Neutrophil (primary cell): ENCODE measurements around the gene EIF2S3.

Experiments used
- H3K27ac ChIP-seq: fragments of 200-600 bp; sonication (generic); 2 replicates; pipeline ENCODE4 v1.5.1; 2016; ENCODE audit warnings: mild to moderate bottlenecking, moderate library complexity
- H3K27me3 ChIP-seq: fragments of 200-600 bp; sonication (generic); 2 replicates; pipeline ENCODE4 v1.6.0; 2016; ENCODE audit warnings: mild to moderate bottlenecking
- H3K36me3 ChIP-seq: fragments of 200-600 bp; sonication (generic); 2 replicates; pipeline ENCODE4 v1.5.1; 2017
- H3K4me1 ChIP-seq, 2 experiments: fragments of 200-600 bp in 1 of 2; sonication (generic) in 1 of 2; 1 replicate in 1 of 2; 2 replicates in 1 of 2; pipeline versions ENCODE4 v1.5.1 to v1.6.1; 2013 to 2016; ENCODE audit warnings: low read depth in 1 of 2, low read length in 1 of 2, mild to moderate bottlenecking in 1 of 2, moderate library complexity in 1 of 2; ENCODE audit not compliant: control insufficient read depth in 1 of 2, insufficient read depth in 1 of 2
- H3K4me3 ChIP-seq, 2 experiments: fragments of 200-600 bp in 1 of 2; sonication (generic) in 1 of 2; 1 replicate in 1 of 2; 2 replicates in 1 of 2; pipeline ENCODE4 v1.5.1; 2013 to 2016; ENCODE audit warnings: low read depth in 1 of 2, low read length in 1 of 2, mild to moderate bottlenecking in 1 of 2, moderate library complexity in 1 of 2
- H3K9me3 ChIP-seq: fragments of 200-600 bp; sonication (generic); 2 replicates; pipeline ENCODE4 v1.5.1; 2016
- TF ChIP-seq, protein P1 (sequence below): fragments of 200-600 bp; sonication (generic); IDR thresholded peaks from 2 replicates; pipeline ENCODE4 v1.5.1; 2016; ENCODE audit warnings: antibody characterized with exemption

EIF2S3 gene

DNA sequence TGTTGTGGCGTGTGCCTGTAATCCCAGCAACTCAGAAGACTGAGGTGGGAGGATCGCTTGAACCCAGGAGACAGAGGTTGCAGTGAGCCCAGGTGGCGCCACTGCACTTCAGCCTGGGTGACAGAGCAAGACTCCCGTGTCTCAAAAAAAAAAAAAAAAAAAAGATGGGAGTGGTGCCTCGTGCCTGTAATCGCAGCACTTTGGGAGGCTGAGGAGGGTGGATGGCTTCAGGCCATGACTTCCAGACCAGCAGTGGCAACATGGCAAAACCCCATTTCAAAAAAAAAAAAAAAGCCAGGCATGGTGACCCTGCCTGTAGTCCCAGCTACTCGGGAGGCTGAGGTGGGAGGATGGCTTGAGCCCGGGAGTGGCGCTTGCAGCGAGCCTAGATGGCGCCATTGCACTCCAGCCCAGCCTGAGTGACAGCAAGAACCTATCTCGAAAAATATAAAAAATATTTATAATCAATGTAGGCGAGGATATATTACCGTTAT is 27.0 kb downstream of the EIF2S3 start:
- no peaks in the 10 kb centered on the region for H3K9me3 ChIP-seq
- no peak overlapping the region for H3K27ac ChIP-seq
- TF ChIP-seq, protein P1, sequence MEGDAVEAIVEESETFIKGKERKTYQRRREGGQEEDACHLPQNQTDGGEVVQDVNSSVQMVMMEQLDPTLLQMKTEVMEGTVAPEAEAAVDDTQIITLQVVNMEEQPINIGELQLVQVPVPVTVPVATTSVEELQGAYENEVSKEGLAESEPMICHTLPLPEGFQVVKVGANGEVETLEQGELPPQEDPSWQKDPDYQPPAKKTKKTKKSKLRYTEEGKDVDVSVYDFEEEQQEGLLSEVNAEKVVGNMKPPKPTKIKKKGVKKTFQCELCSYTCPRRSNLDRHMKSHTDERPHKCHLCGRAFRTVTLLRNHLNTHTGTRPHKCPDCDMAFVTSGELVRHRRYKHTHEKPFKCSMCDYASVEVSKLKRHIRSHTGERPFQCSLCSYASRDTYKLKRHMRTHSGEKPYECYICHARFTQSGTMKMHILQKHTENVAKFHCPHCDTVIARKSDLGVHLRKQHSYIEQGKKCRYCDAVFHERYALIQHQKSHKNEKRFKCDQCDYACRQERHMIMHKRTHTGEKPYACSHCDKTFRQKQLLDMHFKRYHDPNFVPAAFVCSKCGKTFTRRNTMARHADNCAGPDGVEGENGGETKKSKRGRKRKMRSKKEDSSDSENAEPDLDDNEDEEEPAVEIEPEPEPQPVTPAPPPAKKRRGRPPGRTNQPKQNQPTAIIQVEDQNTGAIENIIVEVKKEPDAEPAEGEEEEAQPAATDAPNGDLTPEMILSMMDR: no peak
- no peaks in the 10 kb centered on the region for H3K27me3 ChIP-seq
- H3K4me1 ChIP-seq: no peaks in the 10 kb centered on the region
- H3K4me3 ChIP-seq: no peak overlapping the region
- H3K36me3 ChIP-seq: peaks cover 20% of the 10 kb centered on the region

DNA sequence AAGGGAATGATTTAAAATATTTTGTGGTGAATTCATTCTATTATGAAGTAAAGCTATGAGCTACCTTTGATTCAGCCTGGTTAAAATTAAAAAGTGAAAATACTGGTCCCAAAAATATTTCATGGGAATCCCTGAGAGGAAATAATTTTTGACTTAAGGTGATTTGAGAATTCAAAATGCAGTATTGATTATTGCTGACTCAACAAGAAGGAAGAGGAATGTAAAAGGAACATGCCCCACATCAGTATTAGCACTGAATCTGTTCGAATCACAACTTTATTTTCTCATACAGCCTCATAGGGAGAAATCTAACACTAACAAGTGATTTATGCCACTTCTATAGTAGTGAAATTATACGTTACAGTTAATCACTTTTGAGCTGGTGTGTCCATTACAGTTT is 27.7 kb downstream of the EIF2S3 start:
- Histone ChIP-seq H3K4me3 (no peak overlapping the region), H3K27ac (no peak overlapping the region), H3K9me3 (no peaks in the 10 kb centered on the region), H3K4me1 (no peaks in the 10 kb centered on the region), H3K36me3 (peaks cover 14% of the 10 kb centered on the region), H3K27me3 (no peaks in the 10 kb centered on the region)
- TF ChIP-seq, protein P1: no peak

DNA sequence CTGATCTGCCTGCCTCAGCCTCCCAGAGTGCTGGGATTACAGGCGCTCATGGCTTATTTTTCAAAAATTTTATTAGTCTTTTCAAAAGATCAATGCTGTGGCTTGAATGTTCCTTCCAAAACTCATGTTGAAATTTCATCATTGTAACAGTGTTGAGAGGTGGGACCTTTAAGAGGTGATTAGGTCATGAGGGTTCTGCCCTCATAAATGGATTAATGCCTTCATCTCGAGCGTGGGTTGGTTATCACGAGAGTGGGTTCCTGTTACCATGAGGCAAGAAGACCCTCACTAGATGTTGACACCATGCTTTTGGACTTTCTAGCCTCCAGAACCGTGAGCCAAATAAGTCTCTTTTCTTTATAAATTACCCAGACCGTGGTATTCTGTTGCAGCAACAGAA is 30.3 kb downstream of the EIF2S3 start:
- H3K36me3 ChIP-seq: no peaks in the 10 kb centered on the region
- no peaks in the 10 kb centered on the region for H3K27me3 ChIP-seq
- H3K4me1 ChIP-seq: no peaks in the 10 kb centered on the region
- no peak overlapping the region for H3K27ac ChIP-seq
- no peak overlapping the region for H3K4me3 ChIP-seq
- TF ChIP-seq, protein P1: no peak
- no peaks in the 10 kb centered on the region for H3K9me3 ChIP-seq

DNA sequence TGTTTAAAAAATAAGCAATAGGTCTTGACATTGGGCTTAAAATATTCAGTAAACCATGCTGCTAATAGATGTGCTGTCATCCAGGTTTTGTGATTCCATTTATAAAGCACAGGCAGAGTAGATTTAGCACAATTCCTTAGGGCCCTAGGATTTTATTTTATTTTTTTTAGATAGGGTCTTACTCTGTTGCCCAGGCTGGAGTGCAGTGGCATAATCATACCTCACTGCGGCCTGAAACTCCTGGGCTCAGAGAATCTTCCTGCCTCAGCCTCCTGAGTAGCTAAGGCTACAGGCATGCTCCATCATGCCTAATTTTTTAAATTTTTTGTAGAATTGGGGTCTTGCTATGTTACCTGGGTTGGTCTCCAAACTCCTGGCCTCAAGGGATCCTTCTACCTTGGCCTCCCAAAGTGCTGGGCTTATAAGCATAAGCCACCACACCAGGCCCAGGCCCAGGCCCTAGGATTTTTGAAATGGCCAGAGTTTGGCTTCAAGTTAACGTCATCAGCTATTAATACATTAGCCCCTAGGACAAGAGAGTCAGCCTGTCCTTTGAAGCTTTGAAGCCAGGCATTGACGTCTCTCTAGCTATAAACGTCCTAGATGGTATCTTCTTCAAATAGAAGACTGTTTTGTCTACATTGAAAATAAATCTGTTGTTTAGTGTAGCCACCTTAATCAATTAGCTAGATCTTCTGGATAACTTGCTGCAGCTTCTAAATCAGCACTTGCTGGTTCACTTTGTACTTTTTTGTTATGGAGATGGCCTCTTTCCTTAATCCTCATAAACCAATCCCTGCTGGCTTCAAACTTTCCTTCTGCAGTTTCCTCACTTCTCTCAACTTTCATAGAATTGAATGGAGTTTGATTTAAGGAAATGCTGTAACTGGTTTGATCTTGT is 35.8 kb downstream of the EIF2S3 start:
- Histone ChIP-seq H3K4me1 (no peaks in the 10 kb centered on the region), H3K36me3 (no peaks in the 10 kb centered on the region), H3K27me3 (no peaks in the 10 kb centered on the region), H3K4me3 (no peak overlapping the region), H3K9me3 (no peaks in the 10 kb centered on the region), H3K27ac (no peak overlapping the region)
- TF ChIP-seq, protein P1: no peak

DNA sequence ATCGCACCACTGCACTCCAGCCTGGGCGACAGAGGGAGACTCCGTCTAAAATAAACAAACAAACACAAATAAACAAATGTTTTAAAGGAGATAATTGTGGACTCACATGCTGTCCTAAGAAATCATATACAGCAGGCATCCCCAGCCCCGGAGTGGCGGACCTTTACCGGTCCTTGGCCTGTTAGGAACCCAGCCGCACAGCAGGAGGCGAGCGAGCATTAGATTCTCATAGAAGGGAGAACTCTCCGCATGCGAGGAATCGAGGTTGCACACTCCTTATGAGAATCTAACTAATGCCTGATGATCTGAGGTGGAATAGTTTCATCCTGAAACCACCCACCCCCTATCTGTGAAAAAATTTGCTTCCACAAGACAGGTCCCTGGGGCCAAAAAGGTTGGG is 39.0 kb downstream of the EIF2S3 start:
- H3K36me3 ChIP-seq: no peaks in the 10 kb centered on the region
- TF ChIP-seq, protein P1: no peak
- H3K27me3 ChIP-seq: no peaks in the 10 kb centered on the region
- H3K4me1 ChIP-seq: no peaks in the 10 kb centered on the region
- no peaks in the 10 kb centered on the region for H3K9me3 ChIP-seq
- no peak overlapping the region for H3K4me3 ChIP-seq
- no peak overlapping the region for H3K27ac ChIP-seq
